GM12892 (cell line): ENCODE measurements around the gene CEP95.
"Not testable (repeated sequence)": the region's sequence is repeated elsewhere in the genome, so short reads cannot be mapped to it uniquely, and the experiment has no call there.

ENCODE experiments used
- DNase-seq: peaks from one replicate; pipeline ENCODE4 v3.0.0; 2011; ENCODE audit not compliant: insufficient read length
- FAIRE-seq: peaks from 2 replicates; lab custom pipeline; 2011; peaks lifted over from hg19 to GRCh38; lab: Jason Lieb, UNC
- POLR2A ChIP-seq: IDR thresholded peaks from 2 replicates; pipeline ENCODE4 v1.6.1; 2011; ENCODE audit warnings: low read depth, low read length, control low read depth
- POLR2AphosphoS5 ChIP-seq: IDR thresholded peaks from 2 replicates; pipeline ENCODE4 v1.6.1; 2011; ENCODE audit warnings: low read depth, low read length, control low read depth
- TAF1 ChIP-seq: IDR thresholded peaks from 2 replicates; pipeline ENCODE4 v1.6.1; 2011; ENCODE audit warnings: low read depth, mild to moderate bottlenecking, control low read depth, low read length, borderline replicate concordance

The CEP95 gene

GRCh38 chr17:64480951-64481350 lies 25.8 kb upstream of the CEP95 start:
- DNase-seq (no peak), FAIRE-seq (no peak)
- TF ChIP-seq POLR2A = no peak

DNA sequence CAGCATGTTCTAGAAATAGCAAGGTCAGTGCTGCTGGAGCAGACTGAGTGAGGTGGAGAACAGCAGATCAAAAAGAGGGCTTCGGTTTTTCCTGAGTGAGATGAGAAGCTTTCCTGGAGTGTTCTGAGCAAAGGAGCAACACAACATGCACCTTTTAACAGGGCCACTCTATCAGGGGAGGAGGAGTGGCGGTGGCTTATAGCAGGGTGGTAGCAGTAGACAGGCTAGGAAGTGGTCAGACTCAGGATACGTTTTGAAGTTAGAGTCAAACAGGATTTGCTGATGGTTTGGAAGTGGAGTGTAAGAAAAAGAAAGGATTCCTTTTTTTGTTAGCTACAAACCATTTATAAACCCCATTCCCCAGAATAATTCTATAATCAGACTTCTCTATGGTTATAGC lies 22.4 kb upstream of the CEP95 start:
- DNase-seq (no peak), FAIRE-seq (no peak)
- TF ChIP-seq POLR2A (no peak), TAF1 (no peak), POLR2AphosphoS5 (no peak)

- TF ChIP-seq POLR2A = no peak
- no peak for TF ChIP-seq POLR2AphosphoS5
- no peak for TF ChIP-seq TAF1
- no peak for FAIRE-seq
- DNase-seq = no peak
Measured at GRCh38 chr17:64488301-64488700, 18.5 kb upstream of the CEP95 start.

DNA sequence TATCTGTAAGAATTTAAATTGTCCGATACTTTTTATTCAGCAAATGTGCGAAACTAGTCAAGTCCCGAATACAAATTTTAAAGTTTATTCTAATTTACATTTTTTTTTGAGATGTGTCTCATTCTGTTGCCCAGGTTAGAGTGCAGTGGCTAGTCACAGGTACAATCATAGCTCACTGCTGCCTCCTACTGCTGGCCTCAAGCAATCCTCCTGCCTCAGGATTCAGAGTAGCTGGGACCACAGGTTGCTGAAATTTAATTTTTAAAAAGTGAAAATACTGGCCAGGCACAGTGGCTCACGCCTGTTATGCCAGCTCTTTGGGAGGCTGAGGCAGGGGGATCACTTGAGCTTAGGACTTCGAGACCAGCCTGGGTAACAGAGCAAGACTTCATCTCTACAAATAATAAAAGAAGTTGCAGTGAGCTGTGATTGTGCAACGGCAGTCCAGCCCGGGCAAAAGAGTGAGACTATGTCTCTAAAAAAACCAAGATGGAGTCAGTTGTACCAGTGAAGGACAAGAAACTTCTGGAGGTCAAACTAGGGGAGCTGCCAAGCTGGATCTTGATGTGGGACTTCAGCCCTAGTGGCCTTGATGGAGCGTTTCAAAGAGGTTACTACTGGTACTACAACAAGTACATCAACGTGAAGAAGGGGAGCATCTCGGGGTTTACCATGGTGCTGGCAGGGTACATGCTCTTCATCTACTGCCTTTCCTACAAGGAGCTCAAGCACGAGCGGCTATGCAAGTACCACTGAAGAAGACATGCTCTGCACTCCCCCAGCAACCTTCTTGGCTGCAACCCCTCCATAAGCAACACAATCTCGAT lies 15.5 kb upstream of the CEP95 start:
- FAIRE-seq (no peak), DNase-seq (no peak)
- TF ChIP-seq TAF1 (no peak), POLR2A (no peak), POLR2AphosphoS5 (no peak)

DNA sequence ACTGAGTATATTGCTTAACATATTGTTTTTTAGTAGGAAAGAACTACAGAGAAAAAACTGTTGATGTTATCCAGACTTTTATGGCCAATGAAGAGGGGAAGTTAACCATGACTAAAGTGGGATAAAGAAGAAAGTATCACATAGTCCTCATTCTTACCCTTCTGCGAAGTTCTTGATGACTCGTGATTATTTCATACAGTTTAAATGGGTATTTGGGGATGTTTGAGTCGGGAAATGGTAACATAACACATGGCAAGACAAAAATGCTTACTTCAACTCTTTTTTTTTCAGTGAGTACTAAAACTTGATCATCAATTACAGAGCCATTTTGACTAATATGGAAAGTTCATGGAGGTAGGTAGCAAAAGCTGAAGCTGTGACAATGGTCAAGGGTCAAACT lies 14.8 kb upstream of the CEP95 start:
- DNase-seq (no peak), FAIRE-seq (no peak)
- no peak for TF ChIP-seq TAF1
- no peak for TF ChIP-seq POLR2AphosphoS5
- no peak for TF ChIP-seq POLR2A

GRCh38 chr17:64492481-64493109 lies 14.2 kb upstream of the CEP95 start:
- FAIRE-seq = no peak
- TF ChIP-seq TAF1 = no peak
- no peak for TF ChIP-seq POLR2A
- TF ChIP-seq POLR2AphosphoS5 = no peak
- no peak for DNase-seq

GRCh38 chr17:64494121-64494520 lies 12.7 kb upstream of the CEP95 start:
- TF ChIP-seq POLR2A = no peak
- no peak for TF ChIP-seq TAF1
- TF ChIP-seq POLR2AphosphoS5 = no peak
- FAIRE-seq (no peak), DNase-seq (no peak)

- DNase-seq, FAIRE-seq: not testable (repeated sequence)
Measured at GRCh38 chr17:64495300-64495699, 11.5 kb upstream of the CEP95 start.

DNA sequence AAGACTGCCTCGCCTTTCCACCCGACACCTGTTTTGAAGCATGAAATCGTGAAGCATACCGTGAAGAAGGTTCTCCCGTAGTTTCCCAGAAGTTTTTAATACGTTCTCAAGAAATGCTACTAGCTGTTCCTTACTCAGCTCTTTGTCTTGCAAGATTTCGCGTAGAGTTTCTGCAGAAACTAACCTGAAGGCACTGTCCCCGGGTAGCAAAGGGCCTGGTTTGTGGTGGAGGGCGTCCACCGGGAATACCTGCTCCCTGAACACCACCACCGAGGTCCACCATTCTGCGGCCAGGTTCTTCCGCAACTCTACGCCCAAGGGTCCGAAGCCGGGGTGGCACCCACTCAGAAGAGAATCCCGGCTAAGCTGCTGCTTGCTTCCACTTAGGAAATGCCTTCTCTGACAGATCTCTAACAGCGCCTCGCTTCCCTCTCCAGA lies 10.4 kb upstream of the CEP95 start:
- FAIRE-seq (no peak), DNase-seq (no peak)
- no peak for TF ChIP-seq POLR2AphosphoS5
- no peak for TF ChIP-seq POLR2A

DNA sequence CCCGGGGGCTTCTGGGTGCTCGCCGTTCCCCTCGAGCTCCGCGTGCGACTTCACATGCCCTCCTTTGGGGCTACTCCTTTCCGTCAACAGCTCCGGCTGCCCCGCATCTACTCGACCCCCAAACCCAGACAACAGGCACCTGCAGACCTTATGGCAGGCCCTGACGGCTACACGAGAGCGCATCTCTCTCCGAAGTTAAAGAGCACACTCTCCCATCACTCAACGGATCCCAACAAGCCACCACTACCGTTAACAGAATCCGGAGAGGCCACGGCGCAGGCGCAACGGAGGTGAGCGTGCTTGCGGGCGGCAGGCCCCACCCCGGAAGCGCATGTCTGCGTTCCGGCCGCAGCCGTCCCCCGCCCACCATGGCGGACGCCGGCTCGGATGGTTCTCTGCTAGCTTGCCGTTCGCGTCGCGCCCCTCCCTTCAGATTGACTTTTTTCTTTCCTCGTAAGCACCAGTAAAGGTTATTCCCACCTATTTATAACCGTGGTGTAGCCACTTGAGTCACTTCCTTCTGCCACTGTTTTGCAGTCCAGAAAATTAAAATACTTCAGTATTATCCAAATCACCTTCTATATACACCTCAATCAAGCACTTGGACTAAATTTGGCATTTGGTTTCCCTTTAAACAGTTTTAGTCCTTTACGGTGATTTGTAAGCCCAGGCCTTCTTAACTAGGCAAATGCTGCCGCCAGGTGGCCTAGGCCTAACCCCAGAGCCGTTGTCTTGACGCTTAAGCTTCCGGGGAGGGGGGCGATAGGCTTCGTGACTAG lies 9.8 kb upstream of the CEP95 start, which contains the start of gene POLG2:
TSS of gene POLG2 (minus strand) at position 269 of the 779 bp plus-strand sequence. CDS start at position 183, 86 bp downstream.
- FAIRE-seq (peak; percentile 96), DNase-seq (peak; percentile 78)
- peak; percentile 32; the same call in 1 of the 2 replicates for TF ChIP-seq TAF1
- TF ChIP-seq POLR2A = peak; percentile 93
- TF ChIP-seq POLR2AphosphoS5 = peak; percentile 94

DNA sequence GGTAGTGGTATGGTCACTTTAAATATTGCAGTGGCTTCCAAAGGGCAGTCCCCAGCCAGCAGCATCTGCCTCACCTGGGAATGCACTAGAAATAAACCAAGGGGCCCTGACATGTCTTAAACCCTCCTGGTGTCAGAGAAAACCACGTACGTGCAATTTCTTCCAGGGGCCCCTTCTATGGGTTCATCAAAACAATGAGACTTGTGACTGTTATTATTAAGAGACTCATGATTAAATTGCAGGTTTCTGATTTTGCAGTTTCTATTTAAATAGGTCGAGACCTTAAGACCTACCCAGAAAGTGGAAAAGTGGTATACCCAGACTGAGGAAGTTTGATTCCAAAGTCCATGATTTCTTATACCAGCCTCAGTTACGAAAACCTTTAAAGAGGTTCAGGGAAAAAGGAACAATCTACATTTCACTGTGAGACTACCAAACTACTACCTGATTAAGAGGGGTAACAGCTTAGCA lies 9.2 kb upstream of the CEP95 start:
- TF ChIP-seq POLR2A (no peak; the same call in 1 of the 2 replicates), POLR2AphosphoS5 (no peak), TAF1 (no peak)
- no peak for DNase-seq
- FAIRE-seq = peak; percentile 24
